ENCODE results near the gene MYO16.
"Not testable (repeated sequence)": the region's sequence is repeated elsewhere in the genome, so short reads cannot be mapped to it uniquely, and the experiment has no call there.

Gene MYO16

GRCh38 chr13:108777421-108778420, 148.3 kb downstream of the MYO16 start:
- no peak for TF ChIP-seq Cebpa-rat (IDR thresholded peaks at IDR 0.05)
- no peaks in the 10 kb centered on the region for H3K4me1 ChIP-seq
- H3K4me2 ChIP-seq: no peak overlapping the region
- no peak overlapping the region for H3K4me3 ChIP-seq
- H3K36me3 ChIP-seq: no peaks in the 10 kb centered on the region
- H3K27ac ChIP-seq: no peak overlapping the region
- H3K9ac ChIP-seq: no peak overlapping the region
- H3K27me3 ChIP-seq: no peaks in the 10 kb centered on the region
- no peaks in the 10 kb centered on the region for H4K20me1 ChIP-seq
- peaks cover 4 to 15% (median 8%) of the 10 kb centered on the region in 11 experiments; a peak in 19 of 22 replicates for H3K9me3 ChIP-seq (replicated peaks in 1 of 11)

- TF ChIP-seq Cebpa-rat (IDR thresholded peaks at IDR 0.05): no peak
- H3K4me1 ChIP-seq: no peaks in the 10 kb centered on the region
- no peak overlapping the region for H3K27ac ChIP-seq
- no peak overlapping the region for H3K4me3 ChIP-seq
- no peak overlapping the region for H3K9ac ChIP-seq
- no peak overlapping the region for H3K4me2 ChIP-seq
- H3K36me3 ChIP-seq: no peaks in the 10 kb centered on the region
- no peaks in the 10 kb centered on the region for H3K27me3 ChIP-seq
- H3K9me3 ChIP-seq (replicated peaks in 1 of 11): peaks cover 7 to 25% (median 16%) of the 10 kb centered on the region in 11 experiments; a peak in 19 of 22 replicates
- no peaks in the 10 kb centered on the region for H4K20me1 ChIP-seq
Observed at GRCh38 chr13:108779308-108779707, 149.9 kb downstream of the MYO16 start.

- TF ChIP-seq Cebpa-rat (IDR thresholded peaks at IDR 0.05): no peak
- H3K9me3 ChIP-seq (replicated peaks in 1 of 11): peaks cover 7 to 25% (median 16%) of the 10 kb centered on the region in 11 experiments; a peak in 19 of 22 replicates
- no peaks in the 10 kb centered on the region for H3K27me3 ChIP-seq
Observed at GRCh38 chr13:108780706-108781105, 151.3 kb downstream of the MYO16 start.

GRCh38 chr13:108781312-108781711, 151.9 kb downstream of the MYO16 start:
- no peak overlapping the region for H3K4me3 ChIP-seq
- H3K9me3 ChIP-seq (replicated peaks in 1 of 11): peaks cover 7 to 25% (median 16%) of the 10 kb centered on the region in 11 experiments; a peak in 19 of 22 replicates
- no peaks in the 10 kb centered on the region for H3K4me1 ChIP-seq
- no peaks in the 10 kb centered on the region for H4K20me1 ChIP-seq
- no peak for TF ChIP-seq Cebpa-rat (IDR thresholded peaks at IDR 0.05)
- no peaks in the 10 kb centered on the region for H3K36me3 ChIP-seq
- H3K27me3 ChIP-seq: no peaks in the 10 kb centered on the region
- H3K27ac ChIP-seq: no peak overlapping the region
- no peak overlapping the region for H3K4me2 ChIP-seq
- no peak overlapping the region for H3K9ac ChIP-seq

More at GRCh38 chr13:108780706-108781105, 151.3 kb downstream of the MYO16 start:
- Histone ChIP-seq H3K27ac (no peak overlapping the region), H3K36me3 (no peaks in the 10 kb centered on the region), H3K9ac (no peak overlapping the region), H3K4me1 (no peaks in the 10 kb centered on the region), H4K20me1 (no peaks in the 10 kb centered on the region), H3K4me2 (no peak overlapping the region), H3K4me3 (no peak overlapping the region)

GRCh38 chr13:108782480-108782879, 153.1 kb downstream of the MYO16 start:
- not testable (repeated sequence) for H4K20me1 ChIP-seq, H3K4me1 ChIP-seq, H3K9ac ChIP-seq

GRCh38 chr13:108785844-108786243, 156.4 kb downstream of the MYO16 start:
- TF ChIP-seq Cebpa-rat (IDR thresholded peaks at IDR 0.05): no peak
- H3K4me2 ChIP-seq: no peak overlapping the region
- H3K4me1 ChIP-seq: no peaks in the 10 kb centered on the region
- H3K4me3 ChIP-seq: no peak overlapping the region
- H4K20me1 ChIP-seq: no peaks in the 10 kb centered on the region
- no peaks in the 10 kb centered on the region for H3K27me3 ChIP-seq
- H3K9ac ChIP-seq: no peak overlapping the region
- peaks cover 7 to 25% (median 16%) of the 10 kb centered on the region in 11 experiments; a peak in 19 of 22 replicates for H3K9me3 ChIP-seq (replicated peaks in 1 of 11)
- H3K27ac ChIP-seq: no peak overlapping the region
- no peaks in the 10 kb centered on the region for H3K36me3 ChIP-seq

More at GRCh38 chr13:108782480-108782879, 153.1 kb downstream of the MYO16 start:
- not testable (repeated sequence) for H3K27ac ChIP-seq, H3K27me3 ChIP-seq, H3K4me2 ChIP-seq, H3K36me3 ChIP-seq, H3K4me3 ChIP-seq
- peaks cover 7 to 25% (median 16%) of the 10 kb centered on the region in 11 experiments; a peak in 19 of 22 replicates for H3K9me3 ChIP-seq (replicated peaks in 1 of 11)

GRCh38 chr13:108786456-108787200, 157.2 kb downstream of the MYO16 start:
- Histone ChIP-seq H3K4me1 (no peaks in the 10 kb centered on the region), H3K27ac (no peak overlapping the region), H3K27me3 (no peaks in the 10 kb centered on the region), H4K20me1 (no peaks in the 10 kb centered on the region), H3K4me2 (no peak overlapping the region), H3K9ac (no peak overlapping the region), H3K9me3 (replicated peaks in 1 of 11) (peaks cover 7 to 21% (median 16%) of the 10 kb centered on the region in 11 experiments; a peak in 19 of 22 replicates), H3K36me3 (no peaks in the 10 kb centered on the region), H3K4me3 (no peak overlapping the region)
- TF ChIP-seq Cebpa-rat (IDR thresholded peaks at IDR 0.05): no peak

GRCh38 chr13:108787700-108788414, 158.4 kb downstream of the MYO16 start:
- Histone ChIP-seq H4K20me1 (no peaks in the 10 kb centered on the region), H3K9ac (no peak overlapping the region), H3K4me1 (no peaks in the 10 kb centered on the region), H3K9me3 (replicated peaks in 1 of 11) (peaks cover 2 to 12% (median 8%) of the 10 kb centered on the region in 11 experiments; a peak in 16 of 22 replicates), H3K27ac (no peak overlapping the region), H3K4me3 (no peak overlapping the region), H3K36me3 (no peaks in the 10 kb centered on the region), H3K4me2 (no peak overlapping the region), H3K27me3 (no peaks in the 10 kb centered on the region)
- TF ChIP-seq Cebpa-rat (IDR thresholded peaks at IDR 0.05): no peak

GRCh38 chr13:108789476-108789875, 160.1 kb downstream of the MYO16 start:
- Histone ChIP-seq H3K36me3 (no peaks in the 10 kb centered on the region), H3K27me3 (no peaks in the 10 kb centered on the region), H3K9me3 (replicated peaks in 1 of 11) (no peaks in the 10 kb centered on the region), H3K9ac (no peak overlapping the region), H3K4me1 (no peaks in the 10 kb centered on the region), H3K4me2 (no peak overlapping the region), H3K4me3 (no peak overlapping the region), H4K20me1 (no peaks in the 10 kb centered on the region), H3K27ac (no peak overlapping the region)
- TF ChIP-seq Cebpa-rat (IDR thresholded peaks at IDR 0.05): no peak

Measured in BLaER1 treated with 17β-estradiol and CSF1 and Interleukin-3, amounts not matched to agents 10 nM and 100 nM (cell line).